Adipocyte (in vitro differentiated cells): Measurements from ENCODE around the gene ATP1B1.

Experiments used
- DNase-seq: peaks from one replicate; pipeline ENCODE4 v3.0.0-alpha.2; 2015; ENCODE audit warnings: low read depth
- H3K27me3 ChIP-seq: replicated peaks from 2 replicates; pipeline ENCODE4 v1.7.0; 2013; ENCODE audit warnings: mild to moderate bottlenecking, low read length, moderate library complexity; ENCODE audit not compliant: control insufficient read depth, insufficient read depth
- H3K36me3 ChIP-seq: 2 replicates; pipeline ENCODE4 v1.7.0; 2013; ENCODE audit warnings: low read length, mild to moderate bottlenecking, moderate library complexity; ENCODE audit not compliant: control insufficient read depth, insufficient read depth, severe bottlenecking
- H3K4me1 ChIP-seq: 2 replicates; pipeline ENCODE4 v1.7.0; 2013; ENCODE audit warnings: mild to moderate bottlenecking, low read length, moderate library complexity; ENCODE audit not compliant: control insufficient read depth, insufficient read depth
- H3K4me3 ChIP-seq: 2 replicates; pipeline ENCODE4 v1.7.0; 2013; ENCODE audit warnings: mild to moderate bottlenecking, low read length, moderate library complexity
- H3K9ac ChIP-seq: 2 replicates; pipeline ENCODE4 v1.7.0; 2013; ENCODE audit warnings: mild to moderate bottlenecking, low read length, moderate library complexity
- H3K9me3 ChIP-seq: 2 replicates; pipeline ENCODE4 v1.7.0; 2013; ENCODE audit warnings: mild to moderate bottlenecking, low read length, moderate library complexity; ENCODE audit not compliant: control insufficient read depth

The ATP1B1 gene

DNA sequence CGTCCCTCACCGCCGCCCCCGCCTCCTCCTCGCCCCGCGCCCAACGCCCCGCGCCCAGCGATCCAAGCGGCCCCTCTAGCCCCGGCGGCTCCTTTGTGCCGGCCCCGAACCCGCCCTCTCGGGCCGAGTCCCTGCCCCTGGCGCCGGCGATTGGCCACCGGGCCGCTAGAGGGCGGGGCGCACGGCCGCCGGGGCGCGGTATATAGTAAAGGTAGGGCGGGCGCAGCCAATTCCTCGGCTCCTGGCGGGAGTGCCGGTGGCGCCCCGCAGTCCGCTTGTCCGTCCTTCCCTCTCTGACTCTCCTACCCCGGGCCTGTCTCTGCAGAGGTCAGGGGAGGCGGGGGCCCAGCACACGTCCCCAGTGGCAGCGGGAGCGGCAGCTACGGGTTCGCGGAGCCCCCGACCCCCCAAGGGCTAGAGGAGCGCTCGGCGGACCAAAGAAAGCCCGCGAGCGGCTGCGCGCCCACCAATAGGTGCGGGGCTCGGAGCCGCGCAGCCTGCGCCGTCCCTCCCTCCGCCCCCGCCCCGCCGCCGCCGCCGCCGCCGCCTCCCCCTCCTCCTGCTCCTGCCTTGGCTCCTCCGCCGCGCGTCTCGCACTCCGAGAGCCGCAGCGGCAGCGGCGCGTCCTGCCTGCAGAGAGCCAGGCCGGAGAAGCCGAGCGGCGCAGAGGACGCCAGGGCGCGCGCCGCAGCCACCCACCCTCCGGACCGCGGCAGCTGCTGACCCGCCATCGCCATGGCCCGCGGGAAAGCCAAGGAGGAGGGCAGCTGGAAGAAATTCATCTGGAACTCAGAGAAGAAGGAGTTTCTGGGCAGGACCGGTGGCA is at the start of gene ATP1B1:
ATP1B1 (plus strand) TSS at position 596 of the 826 bp plus-strand sequence; CDS start at position 736, 140 bp downstream.
- Histone ChIP-seq H3K9ac (peak within 1 kb of the TSS; percentile 83), H3K9me3 (no peaks in the 10 kb centered on the region), H3K27me3 (no peaks in the 10 kb centered on the region), H3K36me3 (peaks cover under 1% of the 10 kb centered on the region), H3K4me1 (peaks cover 18% of the 10 kb centered on the region), H3K4me3 (peak within 1 kb of the TSS; percentile 88)
- peak; percentile 92 for DNase-seq

DNA sequence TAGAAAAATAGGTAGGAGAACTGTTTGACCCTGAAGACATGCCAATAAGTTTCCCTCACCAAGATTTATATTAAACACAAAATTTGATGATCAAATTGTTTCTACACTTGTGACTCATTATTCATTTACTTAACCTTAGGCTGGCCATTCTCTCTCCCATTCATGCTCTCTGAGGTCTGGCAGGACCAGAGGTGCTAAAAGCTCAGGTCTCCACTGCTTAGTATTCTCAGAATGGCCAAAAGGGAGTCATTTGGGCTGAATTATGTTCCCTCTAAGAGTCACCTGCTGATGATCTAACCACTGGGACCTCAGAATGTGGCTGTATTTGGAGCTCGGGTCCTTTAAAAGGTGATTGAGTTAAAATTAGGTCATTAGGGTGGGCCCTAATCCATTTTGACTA is 47.1 kb upstream of the ATP1B1 start:
- Histone ChIP-seq H3K4me3 (no peak overlapping the region), H3K9ac (no peak overlapping the region), H3K36me3 (no peaks in the 10 kb centered on the region), H3K4me1 (peaks cover 13% of the 10 kb centered on the region), H3K9me3 (peaks cover 15% of the 10 kb centered on the region), H3K27me3 (peaks cover 4% of the 10 kb centered on the region)
- no peak for DNase-seq

DNA sequence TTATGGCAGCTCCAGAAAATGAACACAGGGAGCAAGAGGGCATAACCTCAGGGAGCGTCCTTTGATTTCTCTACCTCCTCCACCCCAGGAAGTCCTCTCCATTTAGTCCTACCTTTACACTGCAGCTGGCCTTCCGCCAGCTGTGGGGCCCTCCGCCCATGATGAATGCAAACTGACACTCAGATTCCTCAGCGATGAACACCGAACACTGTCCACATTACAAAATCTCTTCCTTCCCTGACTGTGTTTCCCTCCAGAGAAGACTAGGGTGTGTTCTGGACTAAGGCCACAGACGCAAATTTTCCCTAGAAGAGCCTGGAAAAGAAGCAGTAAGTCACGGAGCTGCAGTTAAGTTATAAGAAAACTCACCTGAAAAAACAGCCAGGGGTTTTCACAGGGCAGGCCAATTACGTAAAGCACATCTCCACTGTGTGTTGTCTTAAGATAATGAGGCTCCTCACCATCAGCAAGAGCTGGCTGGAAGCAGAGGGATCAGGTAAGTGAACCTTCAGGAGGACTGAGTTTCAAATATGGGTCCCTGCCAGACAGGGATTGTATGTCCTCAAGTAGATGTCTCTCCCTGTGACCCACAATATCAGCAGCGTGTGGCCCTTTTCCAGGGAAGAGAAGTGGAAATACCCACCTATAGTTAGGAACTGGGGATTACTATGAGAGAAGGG is 46.3 kb upstream of the ATP1B1 start:
- peaks cover 13% of the 10 kb centered on the region for H3K4me1 ChIP-seq
- peak overlapping the region; percentile 5 for H3K4me3 ChIP-seq
- DNase-seq: no peak
- no peak overlapping the region for H3K9ac ChIP-seq
- peaks cover 15% of the 10 kb centered on the region for H3K9me3 ChIP-seq
- H3K27me3 ChIP-seq: peaks cover 4% of the 10 kb centered on the region
- no peaks in the 10 kb centered on the region for H3K36me3 ChIP-seq

DNA sequence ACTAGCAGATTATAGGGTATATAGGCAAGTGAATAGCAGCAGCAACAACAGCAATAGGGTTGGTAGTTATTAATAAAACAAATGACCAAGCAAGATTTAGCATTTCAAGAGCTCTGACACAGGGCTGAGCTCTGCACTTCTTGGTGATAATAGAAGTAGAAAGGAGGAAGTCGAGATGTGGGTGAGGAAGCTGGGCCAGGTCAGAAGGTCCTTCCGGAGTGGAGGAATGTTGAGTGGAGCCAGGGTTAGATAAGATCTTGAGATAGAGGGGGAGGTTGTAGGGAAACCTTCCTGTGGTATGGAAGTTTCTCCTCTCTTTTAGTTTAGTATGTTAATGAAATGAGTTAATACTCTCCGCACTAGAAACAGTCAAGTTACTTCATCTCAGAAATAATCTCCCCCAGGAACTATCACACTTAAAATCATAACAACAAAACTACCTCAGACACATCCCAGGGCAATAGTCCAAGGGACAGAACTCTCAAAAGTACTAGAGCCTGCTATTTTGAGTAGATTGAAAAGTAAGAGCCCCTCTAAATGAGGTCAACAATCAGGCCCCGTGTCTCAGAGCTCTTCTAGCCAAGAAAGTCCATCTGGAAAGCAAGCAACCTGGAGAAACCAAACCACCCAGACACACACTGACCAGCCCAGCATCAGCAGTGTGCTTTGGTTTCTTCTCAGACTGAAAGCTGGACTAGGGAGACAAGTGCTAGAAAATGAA is 45.4 kb upstream of the ATP1B1 start:
- H3K4me1 ChIP-seq: peaks cover 13% of the 10 kb centered on the region
- H3K27me3 ChIP-seq: peaks cover under 1% of the 10 kb centered on the region
- H3K9ac ChIP-seq: no peak overlapping the region
- H3K9me3 ChIP-seq: peaks cover 17% of the 10 kb centered on the region
- DNase-seq: no peak
- no peaks in the 10 kb centered on the region for H3K36me3 ChIP-seq
- H3K4me3 ChIP-seq: no peak overlapping the region

DNA sequence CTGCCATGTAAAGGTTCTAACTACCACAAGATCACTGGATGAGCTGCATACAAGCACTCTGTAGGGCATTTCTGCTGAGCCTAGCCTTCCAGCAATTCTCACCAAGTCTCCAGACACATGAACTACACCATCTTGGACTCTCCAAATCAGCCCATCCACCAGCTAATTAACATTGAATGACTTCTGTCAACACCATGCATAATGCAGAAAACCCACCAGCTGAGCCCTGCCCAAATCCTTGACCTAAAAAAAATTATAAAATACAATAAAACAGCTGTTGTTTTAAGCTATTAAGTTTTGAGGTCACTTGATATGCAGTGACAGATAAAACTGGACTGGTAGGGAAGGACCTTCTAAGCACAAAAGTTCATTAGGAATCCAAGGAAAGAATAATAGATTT is 44.3 kb upstream of the ATP1B1 start:
- H3K4me3 ChIP-seq: no peak overlapping the region
- no peak overlapping the region for H3K9ac ChIP-seq
- DNase-seq: no peak
- H3K9me3 ChIP-seq: peaks cover 28% of the 10 kb centered on the region
- peaks cover 13% of the 10 kb centered on the region for H3K4me1 ChIP-seq
- no peaks in the 10 kb centered on the region for H3K27me3 ChIP-seq
- H3K36me3 ChIP-seq: no peaks in the 10 kb centered on the region

DNA sequence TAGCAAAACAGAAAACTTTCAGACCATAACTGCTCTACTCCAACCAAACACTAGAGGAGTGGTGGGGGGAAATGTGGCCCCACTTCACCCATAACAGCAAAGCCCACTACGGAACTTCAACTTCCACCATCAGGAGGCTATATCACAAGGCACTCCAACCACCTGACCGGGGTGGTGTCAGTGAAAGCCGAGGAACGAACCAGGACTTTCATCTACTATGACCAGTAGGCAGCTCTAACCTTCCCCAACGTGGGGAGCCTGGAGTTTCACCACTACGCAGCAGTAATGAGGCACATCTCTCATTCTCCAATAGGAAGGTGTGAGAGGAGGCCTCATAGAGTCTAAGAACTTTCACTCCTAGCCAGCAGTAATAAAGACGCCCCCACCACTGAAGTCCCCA is 42.4 kb upstream of the ATP1B1 start:
- no peak for DNase-seq
- no peak overlapping the region for H3K9ac ChIP-seq
- no peaks in the 10 kb centered on the region for H3K36me3 ChIP-seq
- peaks cover 41% of the 10 kb centered on the region for H3K9me3 ChIP-seq
- peaks cover 8% of the 10 kb centered on the region for H3K4me1 ChIP-seq
- H3K27me3 ChIP-seq: no peaks in the 10 kb centered on the region
- H3K4me3 ChIP-seq: no peak overlapping the region

DNA sequence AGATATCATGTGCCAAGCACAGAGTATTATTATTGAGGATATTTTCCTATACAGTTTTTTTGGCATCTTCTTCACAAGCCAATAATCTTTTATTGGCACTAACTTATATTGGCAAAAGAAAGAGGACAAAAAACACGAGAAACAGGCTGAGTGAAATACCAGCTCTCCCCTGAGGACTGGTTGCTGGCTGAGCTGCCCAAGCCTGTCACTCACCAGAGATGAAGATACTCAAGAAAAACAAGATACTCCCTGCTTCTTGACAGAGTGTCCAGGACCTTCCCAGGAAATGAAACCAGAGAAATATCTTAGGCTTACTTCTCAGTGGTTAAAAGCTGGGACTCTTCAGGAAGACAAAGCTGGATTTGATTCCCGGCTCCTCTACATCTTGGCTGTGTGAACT is 35.9 kb upstream of the ATP1B1 start:
- DNase-seq: peak; percentile 2
- Histone ChIP-seq H3K36me3 (no peaks in the 10 kb centered on the region), H3K27me3 (no peaks in the 10 kb centered on the region), H3K9ac (peak overlapping the region; percentile 24), H3K9me3 (peaks cover 26% of the 10 kb centered on the region), H3K4me1 (peaks cover 6% of the 10 kb centered on the region), H3K4me3 (peak overlapping the region; percentile 28)

DNA sequence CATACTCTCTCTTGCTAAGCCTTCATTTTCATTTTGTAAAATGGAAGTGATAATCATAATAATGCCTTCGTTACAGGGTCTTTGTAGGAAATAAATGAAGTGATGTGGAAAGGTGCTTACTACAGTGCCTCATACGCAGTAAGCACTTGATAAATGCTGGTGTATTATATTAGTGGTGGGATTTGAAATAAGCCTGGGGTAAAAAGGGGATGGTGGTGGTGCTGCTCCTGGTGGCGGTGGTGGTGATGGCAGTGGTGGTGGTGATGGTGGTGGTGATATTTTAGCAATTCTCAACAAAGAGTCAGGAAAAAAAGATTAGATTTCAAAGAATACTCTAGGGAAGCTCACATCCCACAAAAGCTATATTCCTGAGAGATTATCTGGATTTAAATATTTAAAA is 35.5 kb upstream of the ATP1B1 start:
- DNase-seq: no peak
- Histone ChIP-seq H3K4me3 (peak overlapping the region; percentile 28), H3K9ac (peak overlapping the region; percentile 24), H3K36me3 (no peaks in the 10 kb centered on the region), H3K27me3 (no peaks in the 10 kb centered on the region), H3K4me1 (peaks cover 6% of the 10 kb centered on the region), H3K9me3 (peaks cover 25% of the 10 kb centered on the region)

DNA sequence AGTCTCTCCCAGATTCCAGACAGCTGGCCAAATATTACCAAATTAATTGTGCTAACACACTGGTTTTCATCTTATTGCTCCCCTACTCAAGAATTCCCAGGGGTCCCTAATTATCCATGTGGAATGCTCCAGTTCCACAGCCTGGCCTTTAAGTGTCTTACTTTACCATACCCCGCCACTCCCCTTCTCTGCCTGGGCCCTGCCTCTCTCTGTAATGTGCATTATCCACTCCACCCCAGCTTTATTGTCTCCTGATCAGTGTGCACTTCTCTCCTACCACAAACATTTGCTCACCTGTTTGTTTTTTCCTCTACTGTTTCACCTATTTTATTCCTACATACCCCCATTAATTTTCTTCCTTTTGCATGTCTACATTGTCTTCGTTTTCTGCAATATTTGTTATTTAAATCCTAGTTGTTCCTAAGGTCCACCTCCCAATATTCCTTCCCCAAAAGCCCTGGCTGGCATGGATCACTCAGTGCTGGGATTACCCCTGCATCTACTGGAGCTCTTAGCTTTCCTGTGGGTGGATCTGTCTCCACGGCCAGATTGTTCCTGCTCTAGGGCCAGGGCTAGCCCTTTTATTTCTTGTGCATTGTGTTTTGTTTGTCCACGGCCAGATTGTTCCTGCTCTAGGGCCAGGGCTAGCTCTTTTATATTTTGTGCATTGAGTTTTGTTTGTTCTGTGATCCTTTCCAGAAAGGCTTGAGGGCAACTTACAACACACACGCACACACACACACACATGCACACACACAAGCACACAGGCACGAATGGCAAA is 33.4 kb upstream of the ATP1B1 start:
- Histone ChIP-seq H3K27me3 (no peaks in the 10 kb centered on the region), H3K36me3 (no peaks in the 10 kb centered on the region), H3K4me3 (no peak overlapping the region), H3K9me3 (peaks cover 4% of the 10 kb centered on the region), H3K4me1 (peaks cover 6% of the 10 kb centered on the region), H3K9ac (no peak overlapping the region)
- no peak for DNase-seq

DNA sequence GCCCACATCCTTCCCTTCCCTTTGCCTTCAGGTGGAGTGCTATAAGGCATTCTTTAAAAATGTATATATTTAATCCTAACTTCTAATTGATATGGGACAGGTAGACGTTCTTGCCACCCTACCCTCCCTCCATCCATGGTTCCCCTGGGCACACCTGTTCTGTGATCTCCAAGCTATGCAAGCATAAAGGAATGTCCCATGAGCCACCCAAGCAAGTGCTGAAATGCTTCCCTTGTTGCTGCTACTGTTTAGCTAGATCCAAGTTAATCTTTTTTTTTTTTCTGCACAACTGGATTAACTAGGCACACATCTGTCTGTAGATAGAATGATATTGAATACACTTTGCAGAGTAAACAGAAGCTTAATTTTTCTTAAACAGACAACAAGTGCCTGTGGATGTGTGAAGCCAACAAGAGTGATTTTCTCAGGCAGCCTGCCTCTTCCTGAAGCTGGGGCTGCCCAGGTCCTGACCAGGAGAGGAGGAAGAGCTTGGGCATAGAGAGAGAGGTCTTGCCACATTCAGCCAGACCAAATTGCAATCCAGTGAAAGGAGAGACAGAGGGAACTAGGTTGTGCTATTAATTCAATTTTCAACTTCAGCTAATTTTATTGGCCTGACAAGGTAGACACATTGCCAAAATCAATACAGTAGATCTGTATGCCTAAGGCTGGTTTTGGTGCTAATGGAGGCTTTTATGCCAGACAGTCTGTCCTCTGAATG is 28.2 kb upstream of the ATP1B1 start:
- Histone ChIP-seq H3K4me1 (no peaks in the 10 kb centered on the region), H3K36me3 (no peaks in the 10 kb centered on the region)
- DNase-seq: no peak

More for the DNA sequence above, 28.2 kb upstream of the ATP1B1 start:
- no peaks in the 10 kb centered on the region for H3K9me3 ChIP-seq
- no peaks in the 10 kb centered on the region for H3K27me3 ChIP-seq
- no peak overlapping the region for H3K9ac ChIP-seq
- no peak overlapping the region for H3K4me3 ChIP-seq
